AG08396 (cell line): ENCODE results near the gene STPG2.
A peak's percentile ranks its signal among the peaks of the same experiment; 100 is the strongest.
"Not testable (repeated sequence)": the region's sequence is repeated elsewhere in the genome, so short reads cannot be mapped to it uniquely, and the experiment has no call there.

ENCODE experiments used
- DNase-seq: peaks from one replicate; pipeline ENCODE4 v3.0.0; 2012; ENCODE audit warnings: low spot score, mixed read lengths

The STPG2 gene

GRCh38 chr4:97639961-97640360 is 503.3 kb downstream of the STPG2 start:
- DNase-seq, result no peak

DNA sequence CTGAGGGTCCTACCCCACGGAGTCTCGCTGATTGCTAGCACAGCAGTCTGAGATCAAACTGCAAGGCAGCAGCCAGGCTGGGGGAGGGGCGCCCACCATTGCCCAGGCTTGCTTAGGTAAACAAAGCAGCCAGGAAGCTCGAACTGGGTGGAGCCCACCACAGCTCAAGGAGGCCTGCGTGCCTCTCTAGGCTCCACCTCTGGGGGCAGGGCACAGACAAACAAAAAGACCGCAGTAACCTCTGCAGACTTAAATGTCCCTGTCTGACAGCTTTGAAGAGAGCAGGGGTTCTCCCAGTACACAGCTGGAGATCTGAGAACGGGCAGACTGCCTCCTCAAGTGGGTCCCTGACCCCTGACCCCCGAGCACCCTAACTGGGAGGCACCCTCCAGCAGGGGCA is 509.4 kb downstream of the STPG2 start:
- DNase-seq, result not testable (repeated sequence)

GRCh38 chr4:97627750-97628149 is 515.5 kb downstream of the STPG2 start:
- no peak for DNase-seq

GRCh38 chr4:97624204-97624603 is 519.1 kb downstream of the STPG2 start:
- no peak for DNase-seq

GRCh38 chr4:97605932-97606331 is 537.3 kb downstream of the STPG2 start:
- DNase-seq, result no peak

- DNase-seq, result peak; percentile 0
These were observed 550.0 kb downstream of the STPG2 start for GRCh38 chr4:97593248-97593647.

DNA sequence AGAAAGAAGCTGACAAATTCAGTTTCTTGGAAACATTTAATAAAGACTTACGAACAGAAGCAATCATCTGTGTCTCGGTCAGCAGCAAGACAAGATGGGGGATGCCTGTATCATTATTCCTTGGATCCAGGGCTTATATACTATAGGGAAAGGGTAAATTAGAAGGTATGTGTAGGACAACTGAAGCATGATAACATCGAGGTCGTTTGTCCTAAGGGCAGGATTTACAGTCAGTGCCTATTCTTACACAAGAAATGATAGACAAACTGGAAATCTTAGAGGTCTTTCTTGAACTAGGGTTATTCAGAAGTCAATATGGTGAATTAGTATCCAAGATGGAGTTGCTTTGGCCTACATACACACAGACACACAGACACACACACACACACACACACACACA is 553.0 kb downstream of the STPG2 start:
- DNase-seq, result no peak

- DNase-seq, result no peak
These were observed 553.6 kb downstream of the STPG2 start for GRCh38 chr4:97589481-97590196.

GRCh38 chr4:97587912-97588311 is 555.4 kb downstream of the STPG2 start:
- DNase-seq, result no peak

- no peak for DNase-seq
These were observed 558.0 kb downstream of the STPG2 start for GRCh38 chr4:97585274-97585673.

- no peak for DNase-seq
These were observed 560.4 kb downstream of the STPG2 start for GRCh38 chr4:97582890-97583289.

- DNase-seq, result no peak
These were observed 566.3 kb downstream of the STPG2 start for GRCh38 chr4:97577004-97577403.

GRCh38 chr4:97560009-97560408 is 583.3 kb downstream of the STPG2 start:
- no peak for DNase-seq

GRCh38 chr4:97558204-97558778 is 585.0 kb downstream of the STPG2 start:
- no peak for DNase-seq

DNA sequence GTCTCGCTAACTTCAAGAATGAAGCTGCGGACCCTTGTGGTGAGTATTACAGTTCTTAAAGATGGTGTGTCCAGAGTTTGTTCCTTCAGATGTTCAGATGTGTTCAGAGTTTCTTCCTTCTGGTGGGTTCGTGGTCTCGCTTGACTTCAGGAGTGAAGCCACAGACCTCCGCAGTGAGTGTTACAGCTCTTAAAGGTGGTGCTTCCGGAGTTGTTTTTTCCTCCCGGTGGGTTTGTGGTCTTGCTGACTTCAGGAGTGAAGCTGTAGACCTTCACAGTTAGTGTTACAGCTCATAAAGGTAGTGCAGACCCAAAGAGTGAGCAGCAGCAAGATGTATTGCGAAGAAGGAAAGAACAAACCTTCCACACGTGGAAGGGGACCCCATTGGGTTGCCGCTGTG is 592.6 kb downstream of the STPG2 start:
- not testable (repeated sequence) for DNase-seq

DNA sequence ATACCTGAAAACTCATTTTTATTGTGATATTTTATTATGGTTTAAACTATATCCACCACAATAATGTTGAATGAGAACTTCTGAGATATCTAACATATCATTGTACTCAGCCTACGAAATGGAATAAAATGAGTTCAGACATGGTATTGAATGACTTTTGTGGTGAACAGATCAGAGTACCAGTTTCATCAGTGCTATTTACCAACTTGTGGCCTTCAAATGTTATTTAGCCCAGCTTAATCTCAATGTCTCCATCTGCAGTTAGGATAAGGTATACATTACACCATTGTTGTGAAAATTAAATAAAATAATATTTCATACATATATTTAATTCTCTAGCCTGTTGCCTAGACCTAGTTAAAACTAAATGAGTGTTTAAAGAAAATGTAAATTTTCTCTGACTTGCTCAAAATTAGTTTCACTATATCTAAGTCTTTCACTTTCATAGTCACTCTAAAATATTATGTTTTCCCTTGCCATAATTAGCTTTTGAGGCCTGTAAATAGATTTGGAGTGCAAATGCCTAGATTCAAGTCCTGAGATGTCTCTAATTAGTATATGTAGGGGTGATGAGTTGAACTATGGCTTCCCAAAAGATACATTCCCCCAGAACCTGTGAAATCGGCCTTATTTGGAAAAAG is 594.2 kb downstream of the STPG2 start:
- DNase-seq, result no peak

GRCh38 chr4:97548186-97548585 is 595.1 kb downstream of the STPG2 start:
- DNase-seq, result no peak

GRCh38 chr4:97531351-97531750 is 611.9 kb downstream of the STPG2 start:
- no peak for DNase-seq

DNA sequence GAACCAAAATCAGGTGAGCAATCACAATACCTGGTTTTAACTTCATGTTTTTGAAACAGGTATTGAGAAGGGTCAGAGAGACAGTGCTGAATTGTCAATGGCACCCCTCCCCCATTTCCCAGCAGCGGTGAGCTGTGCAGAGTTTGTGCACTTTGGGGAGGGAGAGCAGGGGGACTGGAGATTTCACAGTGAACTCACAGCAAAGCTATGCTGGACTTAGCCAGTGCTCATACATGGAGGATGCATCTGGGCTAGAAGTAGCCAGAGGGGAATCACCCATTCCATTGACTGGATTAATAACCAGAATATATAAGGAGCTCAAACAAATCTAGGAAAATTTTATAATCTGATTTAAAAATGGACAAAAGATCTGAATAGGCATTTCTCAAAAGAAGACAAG is 612.6 kb downstream of the STPG2 start:
- DNase-seq, result no peak

DNA sequence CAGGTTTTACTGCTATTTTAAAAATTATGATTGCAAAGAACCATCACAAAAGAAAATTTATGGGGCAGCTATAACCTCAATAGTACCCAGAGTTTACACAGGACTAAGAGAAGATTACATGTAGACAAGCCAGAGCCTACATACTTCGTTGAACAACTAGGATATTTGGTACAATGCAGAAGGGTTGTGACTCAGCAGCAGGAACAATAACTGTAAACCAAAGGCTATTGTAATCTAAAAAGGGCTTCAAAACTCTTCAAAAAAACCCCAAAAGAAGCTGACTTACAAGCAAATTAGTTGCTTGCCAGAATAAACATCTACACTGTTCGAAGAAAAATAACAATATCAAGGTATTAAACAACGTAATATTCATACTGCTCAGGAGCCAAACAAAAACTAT is 618.0 kb downstream of the STPG2 start:
- DNase-seq, result no peak

DNA sequence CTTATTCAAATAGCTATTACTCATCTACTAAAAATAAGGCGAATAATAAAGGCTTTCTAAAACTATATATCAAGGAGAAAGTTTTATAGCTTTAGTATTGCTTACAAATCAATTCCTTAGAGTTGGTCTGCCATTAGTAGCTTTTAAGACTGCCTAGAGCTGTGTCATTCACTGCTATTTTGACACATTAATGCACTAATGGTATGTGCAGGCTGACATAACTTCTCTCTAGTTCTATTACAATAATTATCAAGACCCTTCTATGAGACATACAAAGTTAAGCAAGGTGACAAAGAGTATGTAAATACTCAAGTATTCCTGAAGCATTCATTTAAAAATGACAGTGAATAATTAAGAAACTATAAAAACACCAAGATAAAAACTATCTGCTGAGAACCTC is 625.3 kb downstream of the STPG2 start:
- DNase-seq, result no peak

GRCh38 chr4:97513917-97514316 is 629.4 kb downstream of the STPG2 start:
- DNase-seq, result no peak
